Upper lobe of left lung (tissue), 6 donors: ENCODE results near the gene CCDC167. TPM values are rescaled to one million over a fixed set of nuclear protein-coding genes. Genes with fewer than 3 reads are reported as not detected.

ENCODE experiments used
- ATAC-seq, 2 donors: fragments of 200-7000 bp; cut with Tn5 transposase; one replicate each; pipeline ENCODE4 v1.9.1; 2022; ENCODE audit warnings: mild to moderate bottlenecking in 2 of 2, moderate library complexity in 2 of 2; ENCODE audit not compliant: low FRiP score in 2 of 2
- DNase-seq, 2 donors: peaks; one replicate each; pipeline ENCODE4 v3.0.0-alpha.2; 2019 to 2020
- H3K27ac ChIP-seq, 4 donors: fragments of 200-600 bp; sonication (generic); one replicate each; pipeline ENCODE4 v1.5.1; 2016 to 2019
- H3K27me3 ChIP-seq, 4 donors: fragments of 200-600 bp; sonication (generic); one replicate each; pipeline ENCODE4 v1.5.1; 2017 to 2019
- H3K36me3 ChIP-seq, 4 donors: fragments of 200-600 bp; sonication (generic); one replicate each; pipeline ENCODE4 v1.5.1; 2016 to 2019
- H3K4me1 ChIP-seq, 4 donors: fragments of 200-600 bp; sonication (generic); one replicate each; pipeline ENCODE4 v1.5.1; 2018 to 2019
- H3K4me3 ChIP-seq, 4 donors: fragments of 200-600 bp; sonication (generic); one replicate each; pipeline ENCODE4 v1.5.1; 2017 to 2019; ENCODE audit warnings: mild to moderate bottlenecking in 2 of 4, moderate library complexity in 1 of 4
- H3K9me3 ChIP-seq, 4 donors: fragments of 200-600 bp; sonication (generic); one replicate each; pipeline ENCODE4 v1.5.1; 2018 to 2019
- EP300 ChIP-seq, 4 donors: sonication (generic); formaldehyde crosslinking; IDR thresholded peaks; one replicate each; pipeline ENCODE4 v1.5.1; 2017; ENCODE audit warnings: antibody characterized with exemption in 4 of 4, control low read depth in 2 of 4
- POLR2A ChIP-seq, 4 donors: fragments of 450-650 bp; IDR thresholded peaks; one replicate each; pipeline ENCODE4 v1.5.1; 2016 to 2017; ENCODE audit warnings: antibody characterized with exemption in 4 of 4, mild to moderate bottlenecking in 2 of 4
- POLR2AphosphoS5 ChIP-seq, 2 donors: sonication (generic); formaldehyde crosslinking; IDR thresholded peaks; one replicate each; pipeline ENCODE4 v1.5.1; 2017; ENCODE audit warnings: antibody characterized with exemption in 2 of 2
- WGBS, 2 donors: methylation state at CpG; one replicate each; pipeline ENCODE4 v1.1.5; 2017 to 2018; 5-methylcytosine and 5-hydroxymethylcytosine counted together
- total RNA-seq, 6 donors: library from RNA; depleted of rRNA in 4 of 6; stranded (reverse); fragments of >200 nt in 4 of 6; gene quantifications; one replicate each; pipeline versions ENCODE4 v1.1.0 to v1.2.1, GENCODE V29; 2016 to 2021
- TF ChIP-seq, protein P1 (sequence below), 6 experiments: fragments of 450-650 bp in 4 of 6; fragments of 200-600 bp in 2 of 6; sonication (generic) in 2 of 6; IDR thresholded peaks; one replicate each; pipeline ENCODE4 v1.5.1; 2016 to 2019; ENCODE audit warnings: antibody characterized with exemption in 6 of 6
- donor health status: DM: no; HTN: no; CAD: no; lungs with moderate emphysema.
- donor health status: DM: no; HTN: yes; CAD: no; lungs with severe emphysema.

Gene CCDC167
- total RNA-seq, 6 donors from 2014 or later: 9.7 to 45.0 (median 16.7) TPM; not detected in 1

DNA sequence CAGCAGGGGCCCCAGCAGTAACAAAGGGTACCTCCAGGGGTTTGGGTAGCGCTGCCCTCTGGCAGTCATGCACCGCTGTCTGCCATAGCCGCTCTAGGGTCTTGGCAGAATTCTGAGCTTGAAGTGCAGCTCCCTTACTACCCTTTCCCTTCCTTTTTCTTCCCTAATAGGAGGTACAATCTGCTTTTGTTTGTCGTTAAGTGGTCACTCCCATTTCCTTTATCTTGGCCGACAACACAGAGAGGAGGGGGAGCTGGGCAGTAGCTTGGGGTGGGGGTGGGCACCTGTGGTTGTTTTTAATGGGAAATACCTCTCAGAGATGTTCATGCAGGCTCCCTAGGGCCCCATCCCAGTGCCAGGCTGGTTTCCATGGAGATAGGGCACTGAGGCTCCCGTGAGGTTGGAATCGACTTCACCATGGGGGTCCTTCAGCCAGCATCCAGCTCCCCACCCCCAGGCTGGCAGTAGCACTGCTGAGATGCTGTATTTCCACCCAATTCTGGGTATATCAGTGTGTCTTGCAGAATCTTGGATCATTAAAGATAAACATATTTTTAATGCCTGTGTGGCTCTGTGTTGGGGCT is 18.6 kb downstream of the CCDC167 start:
- peaks cover 5 to 92% (median 64%) of the 10 kb centered on the region in 4 donors for H3K36me3 ChIP-seq
- TF ChIP-seq, protein P1, sequence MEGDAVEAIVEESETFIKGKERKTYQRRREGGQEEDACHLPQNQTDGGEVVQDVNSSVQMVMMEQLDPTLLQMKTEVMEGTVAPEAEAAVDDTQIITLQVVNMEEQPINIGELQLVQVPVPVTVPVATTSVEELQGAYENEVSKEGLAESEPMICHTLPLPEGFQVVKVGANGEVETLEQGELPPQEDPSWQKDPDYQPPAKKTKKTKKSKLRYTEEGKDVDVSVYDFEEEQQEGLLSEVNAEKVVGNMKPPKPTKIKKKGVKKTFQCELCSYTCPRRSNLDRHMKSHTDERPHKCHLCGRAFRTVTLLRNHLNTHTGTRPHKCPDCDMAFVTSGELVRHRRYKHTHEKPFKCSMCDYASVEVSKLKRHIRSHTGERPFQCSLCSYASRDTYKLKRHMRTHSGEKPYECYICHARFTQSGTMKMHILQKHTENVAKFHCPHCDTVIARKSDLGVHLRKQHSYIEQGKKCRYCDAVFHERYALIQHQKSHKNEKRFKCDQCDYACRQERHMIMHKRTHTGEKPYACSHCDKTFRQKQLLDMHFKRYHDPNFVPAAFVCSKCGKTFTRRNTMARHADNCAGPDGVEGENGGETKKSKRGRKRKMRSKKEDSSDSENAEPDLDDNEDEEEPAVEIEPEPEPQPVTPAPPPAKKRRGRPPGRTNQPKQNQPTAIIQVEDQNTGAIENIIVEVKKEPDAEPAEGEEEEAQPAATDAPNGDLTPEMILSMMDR (IDR thresholded peaks at IDR 0.05): no peak
- TF ChIP-seq POLR2A (IDR thresholded peaks at IDR 0.05) (no peak), POLR2AphosphoS5 (IDR thresholded peaks at IDR 0.05) (no peak), EP300 (IDR thresholded peaks at IDR 0.05) (no peak)
- H3K27me3 ChIP-seq: no peaks in the 10 kb centered on the region
- DNase-seq: no peak
- no peak for ATAC-seq
- peaks cover 0 to 3% (median 0%) of the 10 kb centered on the region in 4 donors for H3K4me1 ChIP-seq
- H3K27ac ChIP-seq: no peak overlapping the region
- H3K9me3 ChIP-seq: no peaks in the 10 kb centered on the region
- 52 to 62% methylated on average over 7 of the region's 7 CpGs for WGBS, 2 donors
- H3K4me3 ChIP-seq: no peak overlapping the region

- Histone ChIP-seq H3K27ac (no peak overlapping the region), H3K4me3 (no peak overlapping the region), H3K4me1 (no peaks in the 10 kb centered on the region), H3K9me3 (no peaks in the 10 kb centered on the region), H3K36me3 (peaks cover 5 to 97% (median 72%) of the 10 kb centered on the region in 4 donors), H3K27me3 (no peaks in the 10 kb centered on the region)
- DNase-seq (no peak), ATAC-seq (no peak)
- TF ChIP-seq EP300 (IDR thresholded peaks at IDR 0.05): no peak
- TF ChIP-seq, protein P1 (IDR thresholded peaks at IDR 0.05): no peak
- TF ChIP-seq POLR2AphosphoS5 (IDR thresholded peaks at IDR 0.05): no peak
- TF ChIP-seq POLR2A (IDR thresholded peaks at IDR 0.05): no peak
- WGBS, 2 donors: 78 to 100% methylated on average over 1 of the region's 1 CpG
Measured at GRCh38 chr6:37480118-37480736, 19.5 kb downstream of the CCDC167 start.

GRCh38 chr6:37479266-37479854 is 20.3 kb downstream of the CCDC167 start:
- WGBS, 2 donors: 94 to 96% methylated on average over 5 to 6 of the region's 6 CpGs
- no peak for DNase-seq
- no peaks in the 10 kb centered on the region for H3K27me3 ChIP-seq
- H3K4me1 ChIP-seq: no peaks in the 10 kb centered on the region
- no peak overlapping the region for H3K27ac ChIP-seq
- no peaks in the 10 kb centered on the region for H3K9me3 ChIP-seq
- peaks cover 13 to 98% (median 78%) of the 10 kb centered on the region in 4 donors for H3K36me3 ChIP-seq
- no peak for ATAC-seq
- TF ChIP-seq POLR2AphosphoS5 (IDR thresholded peaks at IDR 0.05): no peak
- no peak for TF ChIP-seq POLR2A (IDR thresholded peaks at IDR 0.05)
- no peak for TF ChIP-seq EP300 (IDR thresholded peaks at IDR 0.05)
- TF ChIP-seq, protein P1 (IDR thresholded peaks at IDR 0.05): no peak
- H3K4me3 ChIP-seq: no peak overlapping the region

DNA sequence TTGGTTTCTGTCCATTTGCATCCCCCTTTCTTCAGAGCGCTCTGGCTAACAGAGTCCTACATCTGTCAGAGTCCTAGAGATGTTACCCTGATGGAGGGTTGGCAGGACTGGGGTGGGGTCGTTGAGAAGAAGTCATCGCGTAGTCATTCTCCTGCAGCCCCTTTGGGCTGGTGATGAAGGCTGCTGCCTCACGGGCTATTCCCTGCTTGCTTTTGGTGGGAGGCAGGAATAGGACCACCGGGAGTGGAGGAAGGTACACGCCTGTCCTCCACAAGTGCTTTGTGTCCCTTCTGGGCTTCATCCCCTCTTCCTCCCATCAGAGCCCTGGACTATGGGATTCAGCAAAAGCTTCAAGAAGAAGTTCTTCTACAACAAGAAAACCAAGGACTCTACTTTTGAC is 20.9 kb downstream of the CCDC167 start:
- Histone ChIP-seq H3K36me3 (peaks cover 14 to 100% (median 82%) of the 10 kb centered on the region in 4 donors), H3K4me3 (no peak overlapping the region), H3K4me1 (no peaks in the 10 kb centered on the region), H3K27ac (no peak overlapping the region), H3K27me3 (no peaks in the 10 kb centered on the region), H3K9me3 (no peaks in the 10 kb centered on the region)
- no peak for ATAC-seq
- 97 to 99% methylated on average over 6 to 7 of the region's 7 CpGs for WGBS, 2 donors
- TF ChIP-seq POLR2AphosphoS5 (IDR thresholded peaks at IDR 0.05) (no peak), EP300 (IDR thresholded peaks at IDR 0.05) (no peak), POLR2A (IDR thresholded peaks at IDR 0.05) (no peak)
- TF ChIP-seq, protein P1 (IDR thresholded peaks at IDR 0.05): no peak
- no peak for DNase-seq
